Measurements from ENCODE around the gene MTMR3. TPM values are rescaled to one million over a fixed set of nuclear protein-coding genes. Genes with fewer than 3 reads are reported as not detected.

Gene MTMR3
- total RNA-seq, 1 experiment from 2014 or later = 12.1 TPM

DNA sequence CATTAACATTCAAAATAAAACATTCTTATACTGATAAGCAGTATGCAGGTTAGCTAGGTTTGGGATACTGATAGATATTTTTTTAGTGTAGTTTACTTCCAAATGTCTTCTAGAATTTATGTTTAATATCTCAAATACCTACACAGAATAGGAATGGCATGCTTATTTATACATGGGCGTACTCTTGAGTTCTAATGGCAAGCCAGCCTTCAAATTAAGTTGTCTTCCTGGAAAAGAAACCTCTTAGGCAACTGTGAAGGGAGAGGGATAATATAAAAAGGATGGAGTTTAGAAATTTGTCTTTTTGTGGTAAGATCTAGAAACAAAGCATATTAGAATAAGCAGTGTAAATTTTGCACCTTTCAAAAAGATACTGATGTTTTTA lies 65.4 kb downstream of the MTMR3 start:
- Histone ChIP-seq H3F3A (ENCODE audit: low read length, unreplicated experiment) (no peaks in the 10 kb centered on the region), H3K27me3 (ENCODE audit: low read length) (no peaks in the 10 kb centered on the region), H3K4me1 (ENCODE audit: insufficient read depth, low read length) (no peaks in the 10 kb centered on the region), H3K4me2 (ENCODE audit: low read length) (no peak overlapping the region), H3K4me3 (ENCODE audit: low read length) (no peak overlapping the region), H2AFZ (ENCODE audit: low read length) (no peak overlapping the region), H4K20me1 (ENCODE audit: low read length) (peaks cover 7% of the 10 kb centered on the region; the same call in 1 of the 2 replicates), H3K36me3 (ENCODE audit: low read depth, low read length) (no peaks in the 10 kb centered on the region), H3K9me2 (replicated peaks; ENCODE audit: low read length) (no peaks in the 10 kb centered on the region), H3K79me2 (ENCODE audit: low read length) (peaks cover 89% of the 10 kb centered on the region), H3K27ac (ENCODE audit: low read length) (no peak overlapping the region), H3K9me3 (ENCODE audit: low read length) (no peaks in the 10 kb centered on the region), H3K9ac (ENCODE audit: low read length) (no peak overlapping the region)
- no peak for DNase-seq
- ATAC-seq = no peak
- CTCF ChIA-PET = no interaction called here
- POLR2A ChIA-PET (ENCODE audit: unreplicated experiment) = no interaction called here
- intact Hi-C loops (cut with micrococcal nuclease) = no loop called here
- TF ChIP-seq, protein P1, sequence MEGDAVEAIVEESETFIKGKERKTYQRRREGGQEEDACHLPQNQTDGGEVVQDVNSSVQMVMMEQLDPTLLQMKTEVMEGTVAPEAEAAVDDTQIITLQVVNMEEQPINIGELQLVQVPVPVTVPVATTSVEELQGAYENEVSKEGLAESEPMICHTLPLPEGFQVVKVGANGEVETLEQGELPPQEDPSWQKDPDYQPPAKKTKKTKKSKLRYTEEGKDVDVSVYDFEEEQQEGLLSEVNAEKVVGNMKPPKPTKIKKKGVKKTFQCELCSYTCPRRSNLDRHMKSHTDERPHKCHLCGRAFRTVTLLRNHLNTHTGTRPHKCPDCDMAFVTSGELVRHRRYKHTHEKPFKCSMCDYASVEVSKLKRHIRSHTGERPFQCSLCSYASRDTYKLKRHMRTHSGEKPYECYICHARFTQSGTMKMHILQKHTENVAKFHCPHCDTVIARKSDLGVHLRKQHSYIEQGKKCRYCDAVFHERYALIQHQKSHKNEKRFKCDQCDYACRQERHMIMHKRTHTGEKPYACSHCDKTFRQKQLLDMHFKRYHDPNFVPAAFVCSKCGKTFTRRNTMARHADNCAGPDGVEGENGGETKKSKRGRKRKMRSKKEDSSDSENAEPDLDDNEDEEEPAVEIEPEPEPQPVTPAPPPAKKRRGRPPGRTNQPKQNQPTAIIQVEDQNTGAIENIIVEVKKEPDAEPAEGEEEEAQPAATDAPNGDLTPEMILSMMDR (conservative IDR thresholded peaks at IDR 0.05; ENCODE audit: low read depth, low read length) = no peak
- no peak for TF ChIP-seq EZH2phosphoT487 (IDR thresholded peaks at IDR 0.05; ENCODE audit: borderline replicate concordance, low read length)
- no TSS peak for BruUV-seq (replicated peaks)

DNA sequence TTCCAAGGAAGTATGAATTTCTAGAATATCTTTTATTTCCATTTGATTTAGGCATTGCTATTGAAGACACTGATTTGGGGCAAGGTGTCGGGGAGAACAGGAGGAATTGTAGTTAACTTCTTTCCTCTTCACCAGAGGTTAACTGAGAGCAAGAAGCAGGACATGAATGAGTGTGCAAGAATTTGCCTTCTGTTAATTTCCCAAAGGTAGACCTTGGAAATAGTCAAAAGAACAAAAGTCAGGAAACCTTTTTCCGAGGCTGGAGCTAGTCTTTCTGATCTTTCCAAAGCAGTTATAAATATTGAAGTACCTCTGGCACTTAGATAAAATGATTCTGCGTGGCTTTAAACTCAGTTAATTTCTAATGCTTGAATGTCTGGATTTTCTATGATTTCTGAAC lies 66.9 kb downstream of the MTMR3 start:
- ATAC-seq (no peak), DNase-seq (no peak)
- Histone ChIP-seq H3K27me3 (ENCODE audit: low read length) (no peaks in the 10 kb centered on the region), H3K27ac (ENCODE audit: low read length) (no peak overlapping the region), H3K4me2 (ENCODE audit: low read length) (no peak overlapping the region), H3F3A (ENCODE audit: low read length, unreplicated experiment) (no peaks in the 10 kb centered on the region), H3K79me2 (ENCODE audit: low read length) (peaks cover 90% of the 10 kb centered on the region), H4K20me1 (ENCODE audit: low read length) (peaks cover 7% of the 10 kb centered on the region; the same call in 1 of the 2 replicates), H2AFZ (ENCODE audit: low read length) (no peak overlapping the region), H3K4me3 (ENCODE audit: low read length) (no peak overlapping the region), H3K36me3 (ENCODE audit: low read depth, low read length) (no peaks in the 10 kb centered on the region), H3K9ac (ENCODE audit: low read length) (no peak overlapping the region), H3K9me2 (replicated peaks; ENCODE audit: low read length) (no peaks in the 10 kb centered on the region), H3K4me1 (ENCODE audit: insufficient read depth, low read length) (no peaks in the 10 kb centered on the region), H3K9me3 (ENCODE audit: low read length) (no peaks in the 10 kb centered on the region)
- POLR2A ChIA-PET (ENCODE audit: unreplicated experiment) = no interaction called here
- intact Hi-C loops (cut with micrococcal nuclease) = no loop called here
- BruUV-seq (replicated peaks) = no TSS peak
- CTCF ChIA-PET = no interaction called here
- no peak for TF ChIP-seq EZH2 (IDR thresholded peaks at IDR 0.05; ENCODE audit: low read length, unreplicated experiment)
- TF ChIP-seq, protein P1 (conservative IDR thresholded peaks at IDR 0.05; ENCODE audit: low read depth, low read length) = no peak
- TF ChIP-seq EZH2phosphoT487 (IDR thresholded peaks at IDR 0.05; ENCODE audit: borderline replicate concordance, low read length) = no peak

DNA sequence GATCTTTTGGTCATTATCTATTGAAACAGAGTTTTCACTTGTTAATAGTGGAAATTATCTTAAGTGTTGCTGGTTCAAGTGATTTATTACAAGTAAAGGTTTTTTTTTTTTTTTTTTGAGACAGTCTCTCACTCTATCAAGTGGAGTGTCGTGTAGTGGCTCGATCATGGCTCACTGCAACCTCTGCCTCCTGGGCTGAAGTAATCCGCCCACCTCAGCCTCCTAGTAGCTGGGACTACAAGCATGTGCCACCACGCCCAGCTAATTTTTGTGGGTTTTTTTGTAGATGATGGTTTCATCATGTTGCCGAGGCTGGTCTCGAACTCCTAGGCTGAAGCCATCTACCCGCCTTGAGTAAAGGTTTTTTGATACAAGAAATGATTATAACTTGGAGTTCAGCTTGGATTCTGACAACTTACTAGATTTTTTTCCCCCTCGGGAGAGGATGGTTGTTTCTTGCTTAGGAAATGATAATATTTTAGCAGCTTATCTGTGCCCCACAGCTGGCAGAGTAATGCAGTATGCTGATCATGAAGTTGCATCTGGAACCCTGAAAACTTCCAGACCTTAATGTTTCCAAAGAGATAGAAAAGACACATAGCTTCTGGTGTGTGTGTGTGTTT lies 68.9 kb downstream of the MTMR3 start:
- ChIA-PET CTCF (no interaction called here), POLR2A (ENCODE audit: unreplicated experiment) (no interaction called here)
- H3K79me2 ChIP-seq (ENCODE audit: low read length) = peaks cover 83% of the 10 kb centered on the region
- 0 out of 2 replicates have a peak, but pooled peaks cover 7% of the 10 kb centered on the region for H4K20me1 ChIP-seq (ENCODE audit: low read length)
- no peak overlapping the region for H3K4me3 ChIP-seq (ENCODE audit: low read length)
- H3K4me2 ChIP-seq (ENCODE audit: low read length) = no peak overlapping the region
- no peaks in the 10 kb centered on the region for H3K9me2 ChIP-seq (replicated peaks; ENCODE audit: low read length)
- no peak overlapping the region for H3K27ac ChIP-seq (ENCODE audit: low read length)
- BruUV-seq (replicated peaks) = no TSS peak
- ATAC-seq = no peak
- no peaks in the 10 kb centered on the region for H3K27me3 ChIP-seq (ENCODE audit: low read length)
- intact Hi-C loops (cut with micrococcal nuclease) = no loop called here
- TF ChIP-seq EZH2phosphoT487 (IDR thresholded peaks at IDR 0.05; ENCODE audit: borderline replicate concordance, low read length) (no peak), EZH2 (IDR thresholded peaks at IDR 0.05; ENCODE audit: low read length, unreplicated experiment) (no peak)
- TF ChIP-seq, protein P1 (conservative IDR thresholded peaks at IDR 0.05; ENCODE audit: low read depth, low read length) = no peak
- no peaks in the 10 kb centered on the region for H3F3A ChIP-seq (ENCODE audit: low read length, unreplicated experiment)
- no peak overlapping the region for H2AFZ ChIP-seq (ENCODE audit: low read length)
- H3K9me3 ChIP-seq (ENCODE audit: low read length) = no peaks in the 10 kb centered on the region
- H3K36me3 ChIP-seq (ENCODE audit: low read depth, low read length) = no peaks in the 10 kb centered on the region
- H3K9ac ChIP-seq (ENCODE audit: low read length) = no peak overlapping the region
- no peak for DNase-seq
- peaks cover 10% of the 10 kb centered on the region for H3K4me1 ChIP-seq (ENCODE audit: insufficient read depth, low read length)

All from PC-3 (cell line).